ENCODE results near the gene TMCC3.

DNA sequence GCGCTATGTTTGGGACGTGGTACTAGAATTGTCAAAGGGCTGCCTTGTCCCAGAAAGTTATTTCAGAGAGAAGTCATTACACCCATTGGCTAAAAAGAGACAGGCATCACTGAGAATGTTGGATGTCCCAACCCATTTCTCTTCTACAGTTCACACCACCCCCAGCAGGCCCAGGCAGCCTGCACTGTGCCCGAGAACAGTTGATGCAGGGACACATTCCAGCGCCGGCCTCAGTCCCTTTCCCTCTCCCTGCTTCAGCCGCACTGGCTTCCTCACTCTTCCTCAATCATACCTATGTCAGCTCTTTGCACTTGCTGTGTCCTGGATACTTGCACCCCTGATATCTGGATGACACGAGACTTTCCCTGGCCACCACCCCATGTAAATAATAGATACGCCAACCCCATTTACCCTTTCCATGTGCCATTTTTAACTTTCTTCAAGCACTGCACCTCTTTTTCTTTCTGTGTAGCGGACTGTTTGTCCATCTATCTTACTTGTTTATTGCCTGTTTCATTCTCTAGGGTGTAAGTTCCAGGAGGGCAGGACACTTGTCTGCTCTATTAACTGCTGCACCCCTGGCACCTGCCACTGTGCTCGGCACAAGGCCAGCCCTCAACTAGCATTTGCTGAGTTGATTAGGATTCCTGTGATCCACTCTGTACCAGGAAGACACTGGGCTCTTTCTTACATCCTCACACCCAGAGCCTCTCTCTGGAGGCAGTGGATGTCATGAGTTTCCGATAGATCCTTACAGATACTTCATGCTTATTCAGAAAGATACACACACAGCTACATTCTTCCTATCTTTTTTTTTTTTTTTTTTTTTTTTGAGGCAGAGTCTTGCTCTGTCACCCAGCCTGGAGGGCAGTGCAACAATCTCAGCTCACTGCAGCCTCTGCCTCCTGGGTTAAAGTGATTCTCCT lies 114.1 kb downstream of the TMCC3 start:
- no peak for TF ChIP-seq CTCF (IDR thresholded peaks at IDR 0.05)
- TF ChIP-seq AR (CRISPR knock-in tag; IDR thresholded peaks at IDR 0.05) = no peak
- TF ChIP-seq, protein P1, sequence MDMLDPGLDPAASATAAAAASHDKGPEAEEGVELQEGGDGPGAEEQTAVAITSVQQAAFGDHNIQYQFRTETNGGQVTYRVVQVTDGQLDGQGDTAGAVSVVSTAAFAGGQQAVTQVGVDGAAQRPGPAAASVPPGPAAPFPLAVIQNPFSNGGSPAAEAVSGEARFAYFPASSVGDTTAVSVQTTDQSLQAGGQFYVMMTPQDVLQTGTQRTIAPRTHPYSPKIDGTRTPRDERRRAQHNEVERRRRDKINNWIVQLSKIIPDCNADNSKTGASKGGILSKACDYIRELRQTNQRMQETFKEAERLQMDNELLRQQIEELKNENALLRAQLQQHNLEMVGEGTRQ (CRISPR knock-in tag; IDR thresholded peaks at IDR 0.05) = no peak
- no peak for TF ChIP-seq TCF7 (CRISPR knock-in tag; IDR thresholded peaks at IDR 0.05; ENCODE audit: low read depth)
- TF ChIP-seq, protein P2, sequence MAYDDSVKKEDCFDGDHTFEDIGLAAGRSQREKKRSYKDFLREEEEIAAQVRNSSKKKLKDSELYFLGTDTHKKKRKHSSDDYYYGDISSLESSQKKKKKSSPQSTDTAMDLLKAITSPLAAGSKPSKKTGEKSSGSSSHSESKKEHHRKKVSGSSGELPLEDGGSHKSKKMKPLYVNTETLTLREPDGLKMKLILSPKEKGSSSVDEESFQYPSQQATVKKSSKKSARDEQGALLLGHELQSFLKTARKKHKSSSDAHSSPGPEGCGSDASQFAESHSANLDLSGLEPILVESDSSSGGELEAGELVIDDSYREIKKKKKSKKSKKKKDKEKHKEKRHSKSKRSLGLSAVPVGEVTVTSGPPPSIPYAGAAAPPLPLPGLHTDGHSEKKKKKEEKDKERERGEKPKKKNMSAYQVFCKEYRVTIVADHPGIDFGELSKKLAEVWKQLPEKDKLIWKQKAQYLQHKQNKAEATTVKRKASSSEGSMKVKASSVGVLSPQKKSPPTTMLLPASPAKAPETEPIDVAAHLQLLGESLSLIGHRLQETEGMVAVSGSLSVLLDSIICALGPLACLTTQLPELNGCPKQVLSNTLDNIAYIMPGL (CRISPR knock-in tag; IDR thresholded peaks at IDR 0.05) = no peak
- TF ChIP-seq, protein P3, sequence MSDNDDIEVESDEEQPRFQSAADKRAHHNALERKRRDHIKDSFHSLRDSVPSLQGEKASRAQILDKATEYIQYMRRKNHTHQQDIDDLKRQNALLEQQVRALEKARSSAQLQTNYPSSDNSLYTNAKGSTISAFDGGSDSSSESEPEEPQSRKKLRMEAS (CRISPR knock-in tag; IDR thresholded peaks at IDR 0.05) = no peak
- TF ChIP-seq NR2C2 (CRISPR knock-in tag; IDR thresholded peaks at IDR 0.05) = no peak
- no peak for TF ChIP-seq SMAD4 (CRISPR knock-in tag; IDR thresholded peaks at IDR 0.05)
- no peak for TF ChIP-seq RELA (CRISPR knock-in tag; IDR thresholded peaks at IDR 0.05; ENCODE audit: borderline replicate concordance)
- TF ChIP-seq, protein P4, sequence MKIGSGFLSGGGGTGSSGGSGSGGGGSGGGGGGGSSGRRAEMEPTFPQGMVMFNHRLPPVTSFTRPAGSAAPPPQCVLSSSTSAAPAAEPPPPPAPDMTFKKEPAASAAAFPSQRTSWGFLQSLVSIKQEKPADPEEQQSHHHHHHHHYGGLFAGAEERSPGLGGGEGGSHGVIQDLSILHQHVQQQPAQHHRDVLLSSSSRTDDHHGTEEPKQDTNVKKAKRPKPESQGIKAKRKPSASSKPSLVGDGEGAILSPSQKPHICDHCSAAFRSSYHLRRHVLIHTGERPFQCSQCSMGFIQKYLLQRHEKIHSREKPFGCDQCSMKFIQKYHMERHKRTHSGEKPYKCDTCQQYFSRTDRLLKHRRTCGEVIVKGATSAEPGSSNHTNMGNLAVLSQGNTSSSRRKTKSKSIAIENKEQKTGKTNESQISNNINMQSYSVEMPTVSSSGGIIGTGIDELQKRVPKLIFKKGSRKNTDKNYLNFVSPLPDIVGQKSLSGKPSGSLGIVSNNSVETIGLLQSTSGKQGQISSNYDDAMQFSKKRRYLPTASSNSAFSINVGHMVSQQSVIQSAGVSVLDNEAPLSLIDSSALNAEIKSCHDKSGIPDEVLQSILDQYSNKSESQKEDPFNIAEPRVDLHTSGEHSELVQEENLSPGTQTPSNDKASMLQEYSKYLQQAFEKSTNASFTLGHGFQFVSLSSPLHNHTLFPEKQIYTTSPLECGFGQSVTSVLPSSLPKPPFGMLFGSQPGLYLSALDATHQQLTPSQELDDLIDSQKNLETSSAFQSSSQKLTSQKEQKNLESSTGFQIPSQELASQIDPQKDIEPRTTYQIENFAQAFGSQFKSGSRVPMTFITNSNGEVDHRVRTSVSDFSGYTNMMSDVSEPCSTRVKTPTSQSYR (CRISPR knock-in tag; IDR thresholded peaks at IDR 0.05) = no peak
- TF ChIP-seq ETV6 (CRISPR knock-in tag; IDR thresholded peaks at IDR 0.05) = no peak
- TF ChIP-seq, protein P5, sequence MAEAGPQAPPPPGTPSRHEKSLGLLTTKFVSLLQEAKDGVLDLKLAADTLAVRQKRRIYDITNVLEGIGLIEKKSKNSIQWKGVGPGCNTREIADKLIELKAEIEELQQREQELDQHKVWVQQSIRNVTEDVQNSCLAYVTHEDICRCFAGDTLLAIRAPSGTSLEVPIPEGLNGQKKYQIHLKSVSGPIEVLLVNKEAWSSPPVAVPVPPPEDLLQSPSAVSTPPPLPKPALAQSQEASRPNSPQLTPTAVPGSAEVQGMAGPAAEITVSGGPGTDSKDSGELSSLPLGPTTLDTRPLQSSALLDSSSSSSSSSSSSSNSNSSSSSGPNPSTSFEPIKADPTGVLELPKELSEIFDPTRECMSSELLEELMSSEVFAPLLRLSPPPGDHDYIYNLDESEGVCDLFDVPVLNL (CRISPR knock-in tag; IDR thresholded peaks at IDR 0.05; ENCODE audit: borderline replicate concordance, low read depth) = no peak
- TF ChIP-seq CREM (CRISPR knock-in tag; IDR thresholded peaks at IDR 0.05) = no peak
